ENCODE results near the gene STAT1.

STAT1 gene

DNA sequence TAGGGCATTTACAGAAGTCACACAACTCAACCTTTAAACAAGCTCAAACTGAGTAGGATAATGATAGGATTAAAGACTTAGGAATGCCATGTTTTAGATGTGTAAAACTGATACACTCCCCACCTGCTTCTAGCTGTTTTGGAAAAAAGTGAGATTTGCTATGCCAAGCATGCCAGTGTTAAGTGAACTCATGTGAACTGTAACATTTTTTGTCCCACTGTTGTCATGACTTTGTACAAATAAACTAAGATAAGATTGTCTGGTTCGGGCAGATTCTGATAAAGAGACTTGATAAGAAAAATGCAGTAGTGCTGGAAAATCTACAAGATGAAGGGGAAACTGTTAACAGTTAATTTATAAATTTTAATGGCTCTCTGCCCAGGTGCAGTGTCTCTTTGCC lies 66.8 kb downstream of the STAT1 start:
- intact Hi-C loops (cut with DNase I; ENCODE audit: low total_unique reads): no loop called here
- Histone ChIP-seq H3K4me1 (peaks cover 0 to 38% (median 25%) of the 10 kb centered on the region in 4 donors), H3K27ac (peak overlapping the region; percentile 15 to 48), H3K36me3 (no peaks in the 10 kb centered on the region), H3K9me3 (no peaks in the 10 kb centered on the region), H3K4me3 (no peak overlapping the region), H3K27me3 (no peaks in the 10 kb centered on the region)
- TF ChIP-seq, protein P1, sequence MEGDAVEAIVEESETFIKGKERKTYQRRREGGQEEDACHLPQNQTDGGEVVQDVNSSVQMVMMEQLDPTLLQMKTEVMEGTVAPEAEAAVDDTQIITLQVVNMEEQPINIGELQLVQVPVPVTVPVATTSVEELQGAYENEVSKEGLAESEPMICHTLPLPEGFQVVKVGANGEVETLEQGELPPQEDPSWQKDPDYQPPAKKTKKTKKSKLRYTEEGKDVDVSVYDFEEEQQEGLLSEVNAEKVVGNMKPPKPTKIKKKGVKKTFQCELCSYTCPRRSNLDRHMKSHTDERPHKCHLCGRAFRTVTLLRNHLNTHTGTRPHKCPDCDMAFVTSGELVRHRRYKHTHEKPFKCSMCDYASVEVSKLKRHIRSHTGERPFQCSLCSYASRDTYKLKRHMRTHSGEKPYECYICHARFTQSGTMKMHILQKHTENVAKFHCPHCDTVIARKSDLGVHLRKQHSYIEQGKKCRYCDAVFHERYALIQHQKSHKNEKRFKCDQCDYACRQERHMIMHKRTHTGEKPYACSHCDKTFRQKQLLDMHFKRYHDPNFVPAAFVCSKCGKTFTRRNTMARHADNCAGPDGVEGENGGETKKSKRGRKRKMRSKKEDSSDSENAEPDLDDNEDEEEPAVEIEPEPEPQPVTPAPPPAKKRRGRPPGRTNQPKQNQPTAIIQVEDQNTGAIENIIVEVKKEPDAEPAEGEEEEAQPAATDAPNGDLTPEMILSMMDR (IDR thresholded peaks at IDR 0.05): no peak
- DNase-seq: no peak

DNA sequence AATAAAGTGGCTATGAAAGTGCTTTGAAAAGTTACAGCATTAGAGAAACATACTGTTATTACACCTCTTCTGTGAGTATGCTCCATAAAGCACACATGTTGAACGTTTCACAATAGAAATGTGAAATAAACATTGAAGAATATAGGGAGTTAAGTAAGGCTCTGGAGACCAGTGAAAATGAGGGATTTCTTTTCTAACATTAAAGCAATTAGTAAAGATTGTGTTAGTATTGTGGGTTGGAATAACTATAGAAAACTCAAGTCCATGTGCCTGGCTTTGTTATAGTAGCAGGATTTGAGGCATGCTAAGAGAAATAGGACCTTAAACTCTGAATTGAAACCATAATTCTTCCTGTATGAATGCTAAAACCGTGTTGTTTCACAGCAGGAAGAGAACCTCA lies 70.3 kb downstream of the STAT1 start:
- no peaks in the 10 kb centered on the region for H3K27me3 ChIP-seq
- no peak overlapping the region for H3K27ac ChIP-seq
- H3K4me3 ChIP-seq: no peak overlapping the region
- no peaks in the 10 kb centered on the region for H3K9me3 ChIP-seq
- intact Hi-C loops (cut with DNase I; ENCODE audit: low total_unique reads): no loop called here
- DNase-seq: no peak
- no peaks in the 10 kb centered on the region for H3K36me3 ChIP-seq
- H3K4me1 ChIP-seq: peaks cover 0 to 57% (median 30%) of the 10 kb centered on the region in 4 donors
- TF ChIP-seq, protein P1 (IDR thresholded peaks at IDR 0.05): no peak

DNA sequence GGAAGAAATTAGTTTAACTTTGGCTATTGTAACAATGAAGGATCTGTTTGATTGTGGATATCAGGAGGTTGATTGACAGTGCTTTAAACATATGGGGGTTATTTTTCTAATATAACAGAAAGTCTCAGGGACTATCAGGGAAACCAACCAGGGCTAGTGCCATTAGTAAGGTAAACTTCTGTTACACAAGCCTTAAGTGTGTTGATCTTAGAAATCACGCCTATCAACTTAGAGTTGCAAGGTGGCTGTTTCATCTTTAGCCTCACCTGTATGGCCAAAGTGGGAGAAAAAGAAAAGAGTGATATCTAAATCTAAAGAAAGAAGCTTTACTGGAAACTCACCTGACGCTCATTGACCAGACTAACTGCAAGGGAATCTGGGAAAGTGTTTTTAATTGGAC lies 71.3 kb downstream of the STAT1 start:
- Histone ChIP-seq H3K9me3 (no peaks in the 10 kb centered on the region), H3K27me3 (no peaks in the 10 kb centered on the region), H3K27ac (no peak overlapping the region), H3K36me3 (no peaks in the 10 kb centered on the region), H3K4me1 (peaks cover 0 to 57% (median 24%) of the 10 kb centered on the region in 4 donors), H3K4me3 (no peak overlapping the region)
- TF ChIP-seq, protein P1 (IDR thresholded peaks at IDR 0.05): no peak
- no peak for DNase-seq
- intact Hi-C loops (cut with DNase I; ENCODE audit: low total_unique reads): no loop called here

DNA sequence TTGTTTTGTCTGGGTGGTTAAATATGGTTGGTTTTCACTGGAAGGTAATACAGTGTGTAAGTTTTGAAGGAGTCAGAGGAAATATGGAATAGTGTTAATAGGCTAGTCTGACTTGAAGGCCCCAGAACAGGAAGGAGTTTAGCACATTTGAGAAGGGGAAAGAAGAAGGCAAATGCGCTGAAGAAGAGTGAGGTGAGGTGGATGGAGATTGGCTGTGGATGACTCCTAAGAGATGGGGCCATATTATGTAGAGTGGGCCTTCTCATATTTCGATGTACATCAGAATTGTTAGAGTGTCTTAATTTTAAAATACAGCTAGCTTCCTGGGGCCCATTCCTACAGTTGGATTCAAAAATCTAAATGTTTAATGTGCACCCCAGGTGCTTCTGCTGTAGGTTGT lies 72.4 kb downstream of the STAT1 start:
- TF ChIP-seq, protein P1 (IDR thresholded peaks at IDR 0.05): no peak
- no peak for DNase-seq
- intact Hi-C loops (cut with DNase I; ENCODE audit: low total_unique reads): no loop called here
- H3K9me3 ChIP-seq: no peaks in the 10 kb centered on the region
- no peaks in the 10 kb centered on the region for H3K27me3 ChIP-seq
- no peak overlapping the region for H3K4me3 ChIP-seq
- peaks cover 0 to 56% (median 15%) of the 10 kb centered on the region in 4 donors for H3K4me1 ChIP-seq
- no peaks in the 10 kb centered on the region for H3K36me3 ChIP-seq
- H3K27ac ChIP-seq: no peak overlapping the region

DNA sequence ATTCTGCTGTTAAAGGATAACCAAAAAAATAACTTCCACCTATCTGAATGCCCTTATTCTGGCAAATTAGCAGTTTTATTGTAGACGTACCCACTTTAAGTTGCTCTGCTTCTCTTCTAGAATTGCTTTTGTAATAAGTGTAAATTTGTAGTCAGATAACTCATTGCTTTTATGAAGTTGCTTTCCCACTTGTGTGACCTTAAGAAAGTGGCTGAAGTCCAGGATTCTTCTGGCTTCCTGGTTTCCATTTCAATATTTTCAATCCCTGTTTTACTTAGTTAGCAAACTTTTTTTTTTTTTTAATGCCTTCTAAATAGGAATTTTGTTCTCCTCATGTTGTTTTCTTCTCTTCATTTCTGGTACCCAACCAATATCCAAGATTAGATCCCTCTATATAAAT lies 73.5 kb downstream of the STAT1 start:
- intact Hi-C loops (cut with DNase I; ENCODE audit: low total_unique reads): no loop called here
- Histone ChIP-seq H3K27me3 (no peaks in the 10 kb centered on the region), H3K27ac (peak overlapping the region in 1 of 2 donors; percentile 0), H3K4me3 (no peak overlapping the region), H3K9me3 (no peaks in the 10 kb centered on the region), H3K36me3 (no peaks in the 10 kb centered on the region), H3K4me1 (peaks cover 0 to 59% (median 14%) of the 10 kb centered on the region in 4 donors)
- TF ChIP-seq, protein P1 (IDR thresholded peaks at IDR 0.05): no peak
- DNase-seq: no peak

DNA sequence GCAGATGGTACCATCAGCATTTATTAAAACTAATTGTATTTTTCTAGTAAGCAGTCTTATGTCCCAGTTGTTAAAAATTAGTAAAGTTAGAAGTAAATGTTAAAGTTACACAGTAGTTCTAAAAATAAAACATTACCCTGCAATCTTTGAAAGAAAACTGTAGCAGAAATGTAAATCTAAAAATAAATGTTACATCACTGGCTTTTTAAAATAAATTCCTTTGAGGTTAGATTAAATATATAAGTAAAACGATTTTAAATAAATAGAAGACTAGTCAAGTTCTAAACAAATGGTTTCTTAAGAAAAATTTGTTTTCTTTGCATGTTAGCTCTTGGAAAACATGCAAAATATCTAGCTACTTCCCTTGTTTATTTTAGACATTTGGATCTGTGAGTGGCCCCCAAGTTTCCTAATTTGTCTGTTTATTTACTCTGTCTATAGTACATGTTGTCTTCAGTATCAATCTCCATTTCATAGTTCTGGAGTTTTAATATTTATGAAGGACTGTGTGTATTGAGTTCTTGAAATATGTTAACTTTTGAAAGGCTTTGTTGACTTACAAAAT lies 75.1 kb downstream of the STAT1 start:
- TF ChIP-seq, protein P1 (IDR thresholded peaks at IDR 0.05): no peak
- no peaks in the 10 kb centered on the region for H3K36me3 ChIP-seq
- intact Hi-C loops (cut with DNase I; ENCODE audit: low total_unique reads): no loop called here
- no peaks in the 10 kb centered on the region for H3K27me3 ChIP-seq
- H3K4me1 ChIP-seq: peaks cover 0 to 74% (median 14%) of the 10 kb centered on the region in 4 donors
- H3K27ac ChIP-seq: peak overlapping the region; percentile 10 to 37
- H3K4me3 ChIP-seq: no peak overlapping the region
- DNase-seq: no peak
- H3K9me3 ChIP-seq: no peaks in the 10 kb centered on the region

All from tibial artery (tissue), 4 donors.